GM13976 (cell line): ENCODE results near the gene RAB21.
"Not testable (repeated sequence)": the region's sequence is repeated elsewhere in the genome, so short reads cannot be mapped to it uniquely, and the experiment has no call there.

ENCODE experiments used
- DNase-seq: peaks from one replicate; pipeline ENCODE4 v3.0.0; 2012; ENCODE audit warnings: low spot score
- in situ Hi-C: fragments of 300-500 bp; cut with MboI; formaldehyde crosslinking; loops from one replicate; pipeline ENCODE4 v1.12.0; 2022; ENCODE audit warnings: low sequenced_read_pairs, mixed read lengths, inconsistent platforms; ENCODE audit not compliant: unreplicated experiment
- TF ChIP-seq, protein P1 (sequence below): IDR thresholded peaks from 2 replicates; pipeline ENCODE4 v1.5.1; 2012; ENCODE audit warnings: borderline replicate concordance, mild to moderate bottlenecking; ENCODE audit not compliant: insufficient read depth; ENCODE audit errors: extremely low read depth, missing control alignments, control extremely low read depth

Gene RAB21

DNA sequence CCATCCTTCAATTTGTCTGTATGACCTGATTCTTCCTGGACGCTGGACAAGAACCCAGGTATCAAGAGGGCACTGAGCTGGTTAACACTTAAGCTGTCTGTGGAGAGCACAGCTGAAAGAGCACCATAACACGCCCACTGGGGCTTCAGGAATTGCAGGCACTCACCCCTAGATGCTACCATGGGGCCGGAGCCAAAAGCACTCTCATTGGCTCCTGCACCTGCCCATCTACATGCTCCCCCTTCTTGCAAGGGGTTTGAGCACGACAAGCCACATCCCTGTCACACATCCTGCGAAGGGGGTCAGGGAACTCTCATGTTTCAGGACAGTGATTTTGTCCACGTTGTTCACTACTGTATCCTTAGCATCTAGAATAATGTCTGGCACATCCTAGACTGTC is 49.8 kb downstream of the RAB21 start:
- DNase-seq: no peak
- in situ Hi-C loops: no loop called here
- TF ChIP-seq, protein P1, sequence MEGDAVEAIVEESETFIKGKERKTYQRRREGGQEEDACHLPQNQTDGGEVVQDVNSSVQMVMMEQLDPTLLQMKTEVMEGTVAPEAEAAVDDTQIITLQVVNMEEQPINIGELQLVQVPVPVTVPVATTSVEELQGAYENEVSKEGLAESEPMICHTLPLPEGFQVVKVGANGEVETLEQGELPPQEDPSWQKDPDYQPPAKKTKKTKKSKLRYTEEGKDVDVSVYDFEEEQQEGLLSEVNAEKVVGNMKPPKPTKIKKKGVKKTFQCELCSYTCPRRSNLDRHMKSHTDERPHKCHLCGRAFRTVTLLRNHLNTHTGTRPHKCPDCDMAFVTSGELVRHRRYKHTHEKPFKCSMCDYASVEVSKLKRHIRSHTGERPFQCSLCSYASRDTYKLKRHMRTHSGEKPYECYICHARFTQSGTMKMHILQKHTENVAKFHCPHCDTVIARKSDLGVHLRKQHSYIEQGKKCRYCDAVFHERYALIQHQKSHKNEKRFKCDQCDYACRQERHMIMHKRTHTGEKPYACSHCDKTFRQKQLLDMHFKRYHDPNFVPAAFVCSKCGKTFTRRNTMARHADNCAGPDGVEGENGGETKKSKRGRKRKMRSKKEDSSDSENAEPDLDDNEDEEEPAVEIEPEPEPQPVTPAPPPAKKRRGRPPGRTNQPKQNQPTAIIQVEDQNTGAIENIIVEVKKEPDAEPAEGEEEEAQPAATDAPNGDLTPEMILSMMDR: no peak

DNA sequence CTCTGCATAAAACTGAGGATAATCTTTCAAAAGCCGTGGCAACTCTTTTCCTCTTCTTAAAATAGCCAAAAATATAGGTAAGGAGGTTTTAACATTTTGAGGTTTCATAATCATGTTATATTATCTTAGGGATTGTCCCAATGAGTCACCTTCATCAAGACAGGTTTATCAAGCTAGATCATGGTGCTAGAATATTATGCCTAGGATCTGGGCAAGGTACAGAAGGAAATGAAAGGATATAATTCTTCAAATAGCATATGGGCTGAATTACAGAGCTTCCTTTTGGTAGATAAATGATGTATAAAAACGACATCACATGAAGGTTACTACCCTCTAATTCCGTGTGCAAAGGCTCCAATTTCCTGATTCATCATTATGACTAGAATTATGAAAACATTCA is 56.3 kb downstream of the RAB21 start:
- DNase-seq: no peak
- in situ Hi-C loops: no loop called here
- TF ChIP-seq, protein P1: no peak

DNA sequence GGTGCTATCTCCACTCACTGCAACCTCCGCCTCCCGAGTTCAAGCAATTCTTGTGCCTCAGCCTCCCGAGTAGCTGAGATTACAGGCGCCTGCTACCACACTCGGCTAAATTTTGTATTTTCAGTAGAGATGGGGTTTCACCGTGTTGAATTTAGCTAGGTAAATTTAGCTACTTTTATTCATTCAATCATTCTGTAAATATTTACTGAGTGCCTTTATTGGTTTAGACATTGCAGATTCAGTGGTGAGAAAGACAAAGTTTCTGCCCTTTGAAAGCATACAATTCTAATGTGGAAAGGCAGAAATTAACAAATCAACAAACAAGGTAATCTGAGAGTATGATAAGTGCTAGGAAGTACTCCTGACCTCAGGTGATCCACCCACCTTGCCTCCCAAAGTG is 60.6 kb downstream of the RAB21 start:
- DNase-seq, in situ Hi-C loops: not testable (repeated sequence)

DNA sequence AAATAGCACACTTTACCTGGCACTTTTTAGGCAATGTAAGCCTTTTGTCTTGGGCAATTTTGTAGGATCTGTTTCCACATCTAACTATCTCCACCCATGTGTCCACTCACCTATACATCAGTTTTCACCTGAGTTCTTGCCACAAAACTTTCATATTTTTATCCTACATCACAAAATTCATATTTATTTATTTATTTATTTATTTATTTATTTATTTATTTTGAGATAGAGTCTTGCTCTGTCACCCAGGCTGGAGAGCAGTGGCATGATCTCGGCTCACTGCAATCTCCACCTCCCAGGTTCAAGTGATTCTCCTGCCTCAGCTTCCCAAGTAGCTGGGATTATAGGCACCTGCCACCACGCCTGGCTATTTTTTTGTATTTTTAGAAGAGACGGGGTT is 67.4 kb downstream of the RAB21 start:
- in situ Hi-C loops: not testable (repeated sequence)

DNA sequence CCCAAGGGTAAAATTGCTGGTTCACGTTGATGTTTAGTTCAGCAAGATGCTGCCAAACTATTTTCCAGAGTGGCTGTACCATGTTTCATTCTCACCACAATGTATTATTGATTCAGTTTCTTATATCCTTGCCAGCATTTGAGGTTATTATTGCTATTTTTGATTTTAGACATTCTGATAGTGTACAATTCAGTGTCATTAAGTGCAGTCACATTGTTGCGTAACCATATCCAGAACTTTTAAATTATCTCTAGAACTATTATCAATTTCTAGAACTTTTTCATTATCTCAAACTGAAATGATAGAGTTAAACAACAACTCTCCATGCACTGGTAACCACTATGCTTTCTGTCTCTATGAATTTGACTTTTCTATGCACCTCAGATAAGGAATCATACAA is 74.2 kb downstream of the RAB21 start:
- no peak for DNase-seq
- TF ChIP-seq, protein P1: no peak
- in situ Hi-C loops: no loop called here

More for the DNA sequence above, 67.4 kb downstream of the RAB21 start:
- not testable (repeated sequence) for DNase-seq

DNA sequence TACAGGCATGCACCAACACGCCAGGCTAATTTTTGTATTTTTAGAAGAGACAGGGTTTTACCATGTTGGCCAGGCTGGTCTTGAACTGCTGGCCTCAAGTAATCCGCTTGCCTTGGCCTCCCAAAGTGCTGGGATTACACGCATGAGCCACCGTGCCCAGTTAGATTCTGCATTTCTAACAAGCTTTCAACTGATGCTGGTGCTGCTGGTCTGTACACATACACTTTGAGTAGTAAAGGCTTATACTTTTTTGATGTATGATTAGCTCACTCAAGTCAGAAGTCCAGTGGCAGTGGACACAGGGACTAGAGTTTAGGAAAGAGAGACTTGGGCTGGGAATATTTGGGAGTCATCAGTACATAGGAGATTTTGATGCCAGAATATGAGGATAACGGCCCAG is 82.7 kb downstream of the RAB21 start:
- in situ Hi-C loops: no loop called here
- no peak for DNase-seq
- TF ChIP-seq, protein P1: no peak

DNA sequence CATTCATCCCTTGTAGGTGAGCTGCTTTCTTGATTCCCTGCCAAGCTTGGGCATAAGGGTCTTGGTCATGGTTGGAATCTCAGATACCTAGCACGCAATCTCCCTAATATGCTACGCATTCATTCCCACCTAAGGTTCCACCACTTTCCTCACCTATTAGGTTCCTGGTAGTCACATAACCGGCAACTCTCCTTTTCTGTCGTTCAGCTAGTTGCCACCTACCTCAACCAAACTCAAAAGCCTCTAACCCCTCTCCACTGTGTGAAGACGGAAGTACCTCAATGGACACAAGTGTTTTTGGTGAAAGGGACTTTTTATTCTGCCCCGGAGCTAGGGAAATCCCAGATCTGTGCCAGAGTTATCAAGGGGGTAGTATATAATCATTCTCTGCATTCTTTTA is 83.6 kb downstream of the RAB21 start:
- no peak for DNase-seq
- TF ChIP-seq, protein P1: no peak
- in situ Hi-C loops: no loop called here

DNA sequence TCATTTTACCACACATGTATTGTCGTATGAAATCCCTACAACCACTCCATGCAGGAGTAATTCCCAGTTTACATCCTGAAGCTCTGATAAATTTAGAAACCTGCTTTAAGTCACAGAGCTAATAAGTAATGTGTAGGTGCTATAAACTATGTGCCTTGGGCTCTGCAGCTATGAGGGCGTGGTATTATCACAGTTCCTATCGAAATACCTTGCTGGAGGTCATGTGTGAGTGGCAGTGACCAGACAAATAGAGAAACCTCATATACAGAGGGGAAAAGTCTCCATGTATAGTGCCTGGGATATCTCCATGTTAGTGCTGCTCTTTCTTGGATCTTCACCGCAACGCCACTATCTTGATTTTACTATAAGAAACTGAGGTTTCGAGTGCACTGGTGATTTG is 84.0 kb downstream of the RAB21 start:
- DNase-seq: no peak
- TF ChIP-seq, protein P1: no peak
- in situ Hi-C loops: no loop called here
